GM19328 (cell line): ENCODE measurements around the gene MAFB.

ENCODE experiments used
- ATAC-seq: cut with Tn5 transposase; IDR thresholded peaks from one replicate; pipeline ENCODE4 v1.9.1; 2021; ENCODE audit warnings: mild to moderate bottlenecking, moderate library complexity; ENCODE audit not compliant: unreplicated experiment

Gene MAFB

DNA sequence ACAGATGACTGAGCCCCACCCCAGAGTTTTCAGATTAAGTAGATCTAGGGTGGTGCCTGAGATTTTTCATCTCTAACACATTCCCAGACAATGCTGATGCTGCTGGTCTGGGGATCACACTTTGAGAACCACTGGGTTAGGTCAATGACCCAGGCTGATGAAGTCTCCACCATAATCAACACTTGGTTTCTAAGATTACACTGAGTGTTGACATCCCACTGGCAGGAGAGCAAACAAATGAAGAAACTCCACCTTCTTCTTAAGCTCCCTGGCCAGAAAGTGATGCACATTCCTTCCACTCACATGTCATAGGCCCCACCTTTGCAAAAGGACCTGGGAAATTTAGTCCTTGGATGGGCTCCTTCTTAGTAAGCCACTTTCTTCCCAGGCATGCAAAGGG lies 53.1 kb downstream of the MAFB start:
- no peak for ATAC-seq
